Sigmoid colon (tissue), 7 donors: ENCODE measurements around the gene NGDN. TPM values are rescaled to one million over a fixed set of nuclear protein-coding genes. Genes with fewer than 3 reads are reported as not detected.

Experiments used
- DNase-seq: peaks from one replicate; pipeline ENCODE4 v3.0.0-alpha.2; 2019
- H3K27ac ChIP-seq, 4 donors: fragments of 200-600 bp; sonication (generic); one replicate each; pipeline ENCODE4 v1.5.1; 2016 to 2019; ENCODE audit warnings: mild to moderate bottlenecking in 1 of 4
- H3K27me3 ChIP-seq, 3 donors: fragments of 200-600 bp; sonication (generic); one replicate each; pipeline ENCODE4 v1.5.1; 2019; ENCODE audit warnings: mild to moderate bottlenecking in 1 of 3
- H3K36me3 ChIP-seq, 4 donors: fragments of 200-600 bp; sonication (generic); one replicate each; pipeline ENCODE4 v1.5.1; 2016 to 2019
- H3K4me1 ChIP-seq, 4 donors: fragments of 200-600 bp; sonication (generic); one replicate each; pipeline ENCODE4 v1.5.1; 2017 to 2019
- H3K4me3 ChIP-seq, 4 donors: fragments of 200-600 bp; sonication (generic); one replicate each; pipeline ENCODE4 v1.5.1; 2017 to 2019; ENCODE audit warnings: mild to moderate bottlenecking in 2 of 4, moderate library complexity in 1 of 4
- H3K9me3 ChIP-seq, 4 donors: fragments of 200-600 bp in 3 of 4; sonication (generic) in 3 of 4; one replicate each; pipeline versions ENCODE4 v1.5.1 to v1.6.1; 2013 to 2019
- CTCF ChIP-seq, 4 experiments: fragments of 450-650 bp in 3 of 4; fragments of 200-600 bp in 1 of 4; IDR thresholded peaks; one replicate each; pipeline ENCODE4 v1.5.1; 2016 to 2019; ENCODE audit warnings: antibody characterized with exemption in 4 of 4, mild to moderate bottlenecking in 3 of 4, moderate library complexity in 2 of 4
- EP300 ChIP-seq, 4 donors: sonication (generic); formaldehyde crosslinking; IDR thresholded peaks; one replicate each; pipeline ENCODE4 v1.6.1; 2017; ENCODE audit warnings: antibody characterized with exemption in 4 of 4
- POLR2A ChIP-seq, 2 donors: fragments of 450-650 bp; IDR thresholded peaks; one replicate each; pipeline ENCODE4 v1.6.1; 2016; ENCODE audit warnings: antibody characterized with exemption in 2 of 2, mild to moderate bottlenecking in 2 of 2, moderate library complexity in 2 of 2
- POLR2AphosphoS5 ChIP-seq, 4 donors: sonication (generic); formaldehyde crosslinking; IDR thresholded peaks; one replicate each; pipeline ENCODE4 v1.6.1; 2017; ENCODE audit warnings: antibody characterized with exemption in 4 of 4
- WGBS, 2 donors: extraction: QIAGEN DNeasy Blood & Tissue Kit; methylation state at CpG; one replicate each; pipeline ENCODE4 v1.1.7; 2013; 5-methylcytosine and 5-hydroxymethylcytosine counted together
- intact Hi-C: fragments of 100-400 bp; cut with DNase I; formaldehyde crosslinking; loops from one replicate; pipeline ENCODE4 v1.15.1; 2023
- polyA plus RNA-seq, 3 donors: library from polyadenylated mRNA; stranded (reverse); fragments of 200-250 nt; gene quantifications; one replicate each; pipeline ENCODE4 v1.2.3, GENCODE V29; 2013
- total RNA-seq, 4 donors: library from RNA; depleted of rRNA; stranded (reverse); fragments of >200 nt; gene quantifications; one replicate each; pipeline ENCODE4 v1.1.0, GENCODE V29; 2016
- donor health status: healthy with polysubstance abuse.
- donor health status: Bipolar disorder and iron deficiency.
- donor health status: healthy.

NGDN gene
- total and polyA plus RNA-seq, 7 donors: 23.3 to 46.2 (median 39.6) TPM

GRCh38 chr14:23512156-23512555 lies 42.7 kb downstream of the NGDN start:
- no peaks in the 10 kb centered on the region for H3K36me3 ChIP-seq
- H3K4me1 ChIP-seq: peaks cover 0 to 17% (median 15%) of the 10 kb centered on the region in 4 donors
- WGBS, 2 donors: 48 to 85% methylated on average over 13 of the region's 13 CpGs
- no peaks in the 10 kb centered on the region for H3K9me3 ChIP-seq
- peak overlapping the region in 3 of 4 donors; percentile 26 to 41 (median 35) for H3K4me3 ChIP-seq
- H3K27ac ChIP-seq: peak overlapping the region in 2 of 4 donors; percentile 6 to 66
- intact Hi-C loops: no loop called here
- no peaks in the 10 kb centered on the region for H3K27me3 ChIP-seq
- no peak for TF ChIP-seq CTCF (IDR thresholded peaks at IDR 0.05)
- TF ChIP-seq EP300 (IDR thresholded peaks at IDR 0.05): no peak
- TF ChIP-seq POLR2A (IDR thresholded peaks at IDR 0.05): no peak
- TF ChIP-seq POLR2AphosphoS5 (IDR thresholded peaks at IDR 0.05): no peak
- DNase-seq: no peak

GRCh38 chr14:23513005-23513817 lies 43.7 kb downstream of the NGDN start:
- peaks cover 0 to 17% (median 15%) of the 10 kb centered on the region in 4 donors for H3K4me1 ChIP-seq
- H3K27ac ChIP-seq: peak overlapping the region in 2 of 4 donors; percentile 56 to 66
- no peaks in the 10 kb centered on the region for H3K36me3 ChIP-seq
- TF ChIP-seq POLR2A (IDR thresholded peaks at IDR 0.05) (no peak), POLR2AphosphoS5 (IDR thresholded peaks at IDR 0.05) (peak in 1 of 4 donors; percentile 35), CTCF (IDR thresholded peaks at IDR 0.05) (no peak), EP300 (IDR thresholded peaks at IDR 0.05) (no peak)
- intact Hi-C loops: no loop called here
- DNase-seq: peak; percentile 74
- peak overlapping the region in 2 of 4 donors; percentile 26 to 41 for H3K4me3 ChIP-seq
- no peaks in the 10 kb centered on the region for H3K9me3 ChIP-seq
- no peaks in the 10 kb centered on the region for H3K27me3 ChIP-seq
- WGBS, 2 donors: 90 to 91% methylated on average over 25 of the region's 25 CpGs

- H3K36me3 ChIP-seq: no peaks in the 10 kb centered on the region
- H3K4me3 ChIP-seq: no peak overlapping the region
- 92 to 93% methylated on average over 8 of the region's 8 CpGs for WGBS, 2 donors
- no peak for DNase-seq
- H3K4me1 ChIP-seq: peaks cover 0 to 17% (median 15%) of the 10 kb centered on the region in 4 donors
- H3K27ac ChIP-seq: peak overlapping the region in 2 of 4 donors; percentile 56 to 66
- H3K9me3 ChIP-seq: no peaks in the 10 kb centered on the region
- no peak for TF ChIP-seq CTCF (IDR thresholded peaks at IDR 0.05)
- TF ChIP-seq EP300 (IDR thresholded peaks at IDR 0.05): no peak
- TF ChIP-seq POLR2A (IDR thresholded peaks at IDR 0.05): no peak
- peak in 2 of 4 donors; percentile 52 to 53 for TF ChIP-seq POLR2AphosphoS5 (IDR thresholded peaks at IDR 0.05)
- no peaks in the 10 kb centered on the region for H3K27me3 ChIP-seq
- intact Hi-C loops: no loop called here
These were observed 44.5 kb downstream of the NGDN start for GRCh38 chr14:23513818-23514643.

- H3K4me1 ChIP-seq: peaks cover 0 to 17% (median 15%) of the 10 kb centered on the region in 4 donors
- peak overlapping the region in 1 of 4 donors; percentile 66 for H3K27ac ChIP-seq
- intact Hi-C loops: no loop called here
- DNase-seq: peak; percentile 72
- no peaks in the 10 kb centered on the region for H3K36me3 ChIP-seq
- WGBS, 2 donors: 76 to 84% methylated on average over 3 of the region's 3 CpGs
- no peak for TF ChIP-seq EP300 (IDR thresholded peaks at IDR 0.05)
- no peak for TF ChIP-seq POLR2A (IDR thresholded peaks at IDR 0.05)
- TF ChIP-seq POLR2AphosphoS5 (IDR thresholded peaks at IDR 0.05): no peak
- TF ChIP-seq CTCF (IDR thresholded peaks at IDR 0.05): no peak
- H3K4me3 ChIP-seq: no peak overlapping the region
- no peaks in the 10 kb centered on the region for H3K9me3 ChIP-seq
- no peaks in the 10 kb centered on the region for H3K27me3 ChIP-seq
These were observed 45.1 kb downstream of the NGDN start for GRCh38 chr14:23514644-23514957.
